Keratinocyte (primary cell): ENCODE measurements around the gene PCDH9.

Experiments
- CTCF ChIP-seq, 3 experiments: IDR thresholded peaks in 1 of 3; conservative IDR thresholded peaks in 1 of 3; optimal IDR thresholded peaks in 1 of 3; 2 replicates in 2 of 3; 3 replicates in 1 of 3; pipeline versions ENCODE3 to v1.5.1; 2011; ENCODE audit warnings: low read length in 3 of 3, mild to moderate bottlenecking in 3 of 3, moderate library complexity in 2 of 3, control low read depth in 1 of 3, inconsistent platforms in 1 of 3; ENCODE audit not compliant: insufficient read depth in 2 of 3; ENCODE audit errors: extremely low read depth in 1 of 3
- EZH2 ChIP-seq: IDR thresholded peaks from one replicate; pipeline ENCODE4 v1.6.1; 2012; ENCODE audit warnings: inconsistent platforms, mild to moderate bottlenecking, low read length, moderate library complexity

DNA sequence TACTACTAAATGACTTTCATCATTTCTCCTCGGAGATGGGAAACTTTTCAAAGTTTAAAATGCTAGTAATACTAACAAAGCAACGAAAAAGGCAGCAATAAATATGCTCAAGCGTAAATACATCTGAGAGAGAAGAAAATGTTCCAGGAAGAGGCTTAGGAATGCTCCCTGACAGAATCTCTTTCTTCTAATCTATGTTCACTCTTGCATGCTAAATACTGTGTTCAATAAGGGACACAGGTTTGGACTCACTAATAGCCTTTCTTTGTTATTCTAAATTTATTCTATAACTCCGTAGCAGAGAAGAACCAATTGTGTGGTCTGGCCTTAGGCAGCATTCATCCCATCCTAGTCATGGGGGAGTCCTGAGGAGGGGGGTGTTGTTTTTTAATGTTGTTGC, 823.0 kb downstream of the PCDH9 start:
- TF ChIP-seq CTCF (optimal IDR thresholded peaks at IDR 0.05 in 1 of 3, IDR thresholded peaks at IDR 0.05 in 1 of 3, conservative IDR thresholded peaks at IDR 0.05 in 1 of 3; ENCODE audit: extremely low read depth in 1 of 3, insufficient read depth in 2 of 3, low read length in 3 of 3): no peak
- no peak for TF ChIP-seq EZH2
